Panc1 (cell line): Measurements from ENCODE around the gene ANO1. TPM values are rescaled to one million over a fixed set of nuclear protein-coding genes. Genes with fewer than 3 reads are reported as not detected.
"Not testable (repeated sequence)": the region's sequence is repeated elsewhere in the genome, so short reads cannot be mapped to it uniquely, and the experiment has no call there.

Source experiments
- ATAC-seq: fragments of 200-7000 bp; cut with Tn5 transposase; 2 replicates; pipeline ENCODE4 v1.9.1; 2020; ENCODE audit warnings: mild to moderate bottlenecking, moderate library complexity
- BruUV-seq: library from RNA; stranded (reverse); fragments of 400-500 nt; replicated peaks from 2 replicates; lab custom pipeline; 2021; lab: Mats Ljungman, UMichigan
- CTCF ChIA-PET: fragments of 300-600 bp; sonication (Branson Sonifier 250); formaldehyde crosslinking; loops from one replicate; lab custom pipeline; 2022; ENCODE audit warnings: antibody characterized with exemption; lab: Charles Lee
- POLR2A ChIA-PET: fragments of 300-600 bp; sonication (Branson Sonifier 250); formaldehyde crosslinking; loops from one replicate; lab custom pipeline; 2022; ENCODE audit warnings: antibody characterized with exemption; lab: Charles Lee
- DNase-seq: peaks from one replicate; pipeline ENCODE4 v3.0.0-alpha.2; 2010; ENCODE audit warnings: low read depth, low spot score
- H3K27ac ChIP-seq: 2 replicates; pipeline ENCODE4 v1.5.1; 2011; ENCODE audit warnings: mild to moderate bottlenecking, low read length, inconsistent platforms
- H3K27me3 ChIP-seq: fragments of 200-500 bp; sonication (Bioruptor generic); 2 replicates; pipeline ENCODE4 v1.6.0; 2014; ENCODE audit warnings: low read length, inconsistent platforms; ENCODE audit not compliant: control insufficient read depth, insufficient read depth
- H3K36me3 ChIP-seq: fragments of 200-500 bp; sonication (Bioruptor generic); 2 replicates; pipeline ENCODE4 v1.5.1; 2014; ENCODE audit warnings: inconsistent platforms, mild to moderate bottlenecking, low read length, moderate library complexity; ENCODE audit not compliant: control insufficient read depth, insufficient read depth
- H3K4me1 ChIP-seq: 2 replicates; pipeline ENCODE4 v1.5.1; 2011; ENCODE audit warnings: inconsistent platforms, mild to moderate bottlenecking, low read length, moderate library complexity; ENCODE audit not compliant: control insufficient read depth, insufficient read depth
- H3K4me3 ChIP-seq, 2 experiments: 2 replicates each; pipeline ENCODE4 v1.5.1; 2011 to 2012; ENCODE audit warnings: low read depth in 2 of 2, low read length in 2 of 2, mild to moderate bottlenecking in 2 of 2, inconsistent platforms in 1 of 2, moderate library complexity in 1 of 2
- H3K9me3 ChIP-seq: fragments of 200-500 bp; sonication (Bioruptor generic); 2 replicates; pipeline ENCODE4 v1.5.1; 2014; ENCODE audit warnings: low read depth, mild to moderate bottlenecking, inconsistent platforms, low read length, moderate library complexity; ENCODE audit not compliant: control insufficient read depth, insufficient read depth
- CTCF ChIP-seq: fragments of 450-650 bp; IDR thresholded peaks from 2 replicates; pipeline ENCODE4 v1.5.1; 2017; ENCODE audit warnings: mild to moderate bottlenecking
- POLR2AphosphoS5 ChIP-seq: IDR thresholded peaks from 2 replicates; pipeline ENCODE4 v1.6.1; 2012; ENCODE audit warnings: mild to moderate bottlenecking, low read depth, low read length, moderate library complexity
- REST ChIP-seq, 2 experiments: IDR thresholded peaks; 2 replicates each; pipeline ENCODE4 v1.6.1; 2011 to 2012; ENCODE audit warnings: low read depth in 2 of 2, control low read depth in 1 of 2, low read length in 1 of 2, mild to moderate bottlenecking in 1 of 2, moderate library complexity in 1 of 2; ENCODE audit not compliant: insufficient read depth in 1 of 2
- SIN3A ChIP-seq: IDR thresholded peaks from 2 replicates; pipeline ENCODE4 v1.6.1; 2012; ENCODE audit warnings: low read depth, mild to moderate bottlenecking, low read length, moderate library complexity, borderline replicate concordance; ENCODE audit not compliant: insufficient read depth
- TCF7L2 ChIP-seq: IDR thresholded peaks from 2 replicates; pipeline ENCODE4 v1.6.1; 2011; ENCODE audit warnings: mild to moderate bottlenecking, low read depth, low read length, inconsistent platforms
- in situ Hi-C: cut with HindIII; loops from 2 replicates; pipeline ENCODE4 v1.10.0; 2016; ENCODE audit warnings: low sequenced_read_pairs, low pct_unique_long_range_greater_than_20kb
- intact Hi-C: fragments of 100-400 bp; cut with micrococcal nuclease; formaldehyde crosslinking; loops from one replicate; pipeline ENCODE4 v1.10.0; 2022; ENCODE audit not compliant: unreplicated experiment
- total RNA-seq: library from RNA; stranded (reverse); gene quantifications from one replicate; pipeline ENCODE4 v1.2.1, GENCODE V29; 2021; ENCODE audit not compliant: unreplicated experiment

ANO1 gene
- total RNA-seq, 1 experiment from 2014 or later: 2.3 TPM

- intact Hi-C loops: no loop called here
- Histone ChIP-seq H3K4me1 (peaks cover 13% of the 10 kb centered on the region), H3K9me3 (no peaks in the 10 kb centered on the region), H3K36me3 (peaks cover 3% of the 10 kb centered on the region; the same call in 1 of the 2 replicates), H3K27me3 (no peaks in the 10 kb centered on the region), H3K4me3 (no peak overlapping the region), H3K27ac (no peak overlapping the region)
- no peak for TF ChIP-seq POLR2AphosphoS5
- POLR2A ChIA-PET: no interaction called here
- no TSS peak for BruUV-seq
- in situ Hi-C loops: no loop called here
- DNase-seq (no peak), ATAC-seq (no peak)
- CTCF ChIA-PET: no interaction called here
These were observed 132.0 kb downstream of the ANO1 start for GRCh38 chr11:70210051-70210501.

GRCh38 chr11:70210530-70210929 lies 132.4 kb downstream of the ANO1 start:
- Histone ChIP-seq H3K27me3 (no peaks in the 10 kb centered on the region), H3K4me1 (peaks cover 9% of the 10 kb centered on the region), H3K36me3 (peaks cover 3% of the 10 kb centered on the region; the same call in 1 of the 2 replicates), H3K27ac (no peak overlapping the region), H3K4me3 (no peak overlapping the region), H3K9me3 (no peaks in the 10 kb centered on the region)
- ChIA-PET CTCF (no interaction called here), POLR2A (no interaction called here)
- no peak for ATAC-seq
- no TSS peak for BruUV-seq
- in situ Hi-C loops (no loop called here), intact Hi-C loops (no loop called here)
- TF ChIP-seq CTCF (no peak), TCF7L2 (no peak), POLR2AphosphoS5 (no peak)
- no peak for DNase-seq

GRCh38 chr11:70212227-70212811 lies 134.2 kb downstream of the ANO1 start:
- Histone ChIP-seq H3K36me3 (no peaks in the 10 kb centered on the region), H3K27me3 (no peaks in the 10 kb centered on the region), H3K4me1 (peaks cover 8% of the 10 kb centered on the region; the same call in 1 of the 2 replicates), H3K27ac (peak overlapping the region; percentile 52), H3K4me3 (peak overlapping the region; percentile 20 to 29), H3K9me3 (no peaks in the 10 kb centered on the region)
- DNase-seq (no peak), ATAC-seq (peak; percentile 67)
- in situ Hi-C loops (no loop called here), intact Hi-C loops (no loop called here)
- no peak for TF ChIP-seq CTCF
- no peak for TF ChIP-seq REST (IDR thresholded peaks at IDR 0.05; ENCODE audit: insufficient read depth in 1 of 2, low read depth in 2 of 2, low read length in 1 of 2)
- TF ChIP-seq SIN3A: no peak
- TF ChIP-seq TCF7L2: peak; percentile 81
- BruUV-seq: no TSS peak
- ChIA-PET CTCF (interaction anchor here (0.6 kb wide), 1 partner anchor 447 kb away, joined by 4 read pairs; no protein-coding TSS in a partner anchor), POLR2A (interaction anchor here (0.5 kb wide), 1 partner anchor 59 kb away, joined by 7 read pairs; no protein-coding TSS in a partner anchor)

- BruUV-seq, CTCF ChIA-PET, H3K4me1 ChIP-seq, H3K27me3 ChIP-seq, H3K36me3 ChIP-seq, intact Hi-C loops, in situ Hi-C loops, H3K9me3 ChIP-seq, H3K4me3 ChIP-seq, DNase-seq, ATAC-seq, H3K27ac ChIP-seq: not testable (repeated sequence)
- POLR2A ChIA-PET: interaction anchor here (0.6 kb wide), 1 partner anchor 44 kb away, joined by 3 read pairs; no protein-coding TSS in a partner anchor
These were observed 139.3 kb downstream of the ANO1 start for GRCh38 chr11:70217388-70217787.
